Activated naive CD8-positive, alpha-beta T cell (primary cell): ENCODE data around the gene THYN1.

Experiments
- H3K27ac Mint-ChIP-seq: one replicate; pipeline ENCODE4 v1.8.0; 2021; ENCODE audit warnings: mixed read lengths
- H3K27me3 Mint-ChIP-seq: one replicate; pipeline ENCODE4 v1.8.0; 2021; ENCODE audit warnings: mixed read lengths
- H3K36me3 Mint-ChIP-seq: one replicate; pipeline ENCODE4 v1.8.0; 2021; ENCODE audit warnings: mixed read lengths
- H3K4me1 Mint-ChIP-seq: one replicate; pipeline ENCODE4 v1.8.0; 2021; ENCODE audit warnings: low read depth, mixed read lengths
- H3K4me3 Mint-ChIP-seq: one replicate; pipeline ENCODE4 v1.8.0; 2021; ENCODE audit warnings: mild to moderate bottlenecking, mixed read lengths
- H3K9me3 Mint-ChIP-seq: one replicate; pipeline ENCODE4 v1.8.0; 2021; ENCODE audit warnings: low read depth, mixed read lengths

THYN1 gene

DNA sequence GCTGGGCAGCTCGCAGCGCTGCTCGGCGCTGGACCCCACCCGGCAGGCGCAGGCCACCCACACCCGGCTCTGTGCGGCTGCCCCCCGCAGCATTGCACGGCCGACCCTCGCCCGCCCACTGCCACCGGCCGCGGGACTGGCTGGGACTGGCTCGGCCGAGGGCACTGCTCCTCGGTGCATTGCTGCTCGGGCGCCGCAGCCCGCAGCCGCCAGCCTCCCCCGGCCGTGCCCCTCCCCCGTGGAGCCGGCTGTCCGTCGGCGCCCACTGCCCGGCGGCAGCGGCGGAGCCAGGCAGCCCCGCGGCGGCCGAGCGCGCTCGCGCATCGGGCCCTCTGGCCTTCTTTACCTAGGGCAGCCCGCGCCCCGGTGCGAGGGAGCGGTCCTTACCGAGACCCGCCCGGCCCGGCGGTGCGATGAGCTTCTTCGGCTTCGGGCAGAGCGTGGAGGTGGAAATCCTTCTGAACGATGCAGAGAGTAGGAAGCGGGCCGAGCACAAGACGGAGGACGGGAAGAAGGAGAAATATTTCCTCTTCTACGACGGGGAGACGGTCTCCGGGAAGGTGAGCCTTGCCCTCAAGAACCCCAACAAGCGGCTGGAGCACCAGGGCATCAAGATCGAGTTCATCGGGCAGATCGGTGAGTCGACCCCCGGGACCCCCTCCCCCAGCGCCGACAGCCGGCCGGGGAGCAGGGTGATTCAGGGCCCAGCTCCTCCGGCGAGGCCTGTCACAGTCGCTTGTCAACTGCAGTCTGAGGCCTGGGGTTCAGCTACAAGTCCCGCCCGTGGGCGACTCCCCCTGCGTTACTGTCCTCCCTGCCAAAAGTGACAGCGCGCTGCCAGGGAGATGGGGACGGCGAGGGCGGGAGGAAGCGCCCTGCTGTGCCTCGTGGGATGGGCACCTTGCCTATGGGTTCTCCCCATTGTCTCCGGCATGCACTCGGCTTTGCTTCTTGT lies 28.2 kb downstream of the THYN1 start:
- peaks cover 61% of the 10 kb centered on the region for H3K4me1 Mint-ChIP-seq
- H3K36me3 Mint-ChIP-seq, result no peaks in the 10 kb centered on the region
- H3K27me3 Mint-ChIP-seq, result no peaks in the 10 kb centered on the region
- H3K27ac Mint-ChIP-seq, result peak overlapping the region; percentile 89
- H3K4me3 Mint-ChIP-seq, result peak overlapping the region; percentile 95
- no peaks in the 10 kb centered on the region for H3K9me3 Mint-ChIP-seq

DNA sequence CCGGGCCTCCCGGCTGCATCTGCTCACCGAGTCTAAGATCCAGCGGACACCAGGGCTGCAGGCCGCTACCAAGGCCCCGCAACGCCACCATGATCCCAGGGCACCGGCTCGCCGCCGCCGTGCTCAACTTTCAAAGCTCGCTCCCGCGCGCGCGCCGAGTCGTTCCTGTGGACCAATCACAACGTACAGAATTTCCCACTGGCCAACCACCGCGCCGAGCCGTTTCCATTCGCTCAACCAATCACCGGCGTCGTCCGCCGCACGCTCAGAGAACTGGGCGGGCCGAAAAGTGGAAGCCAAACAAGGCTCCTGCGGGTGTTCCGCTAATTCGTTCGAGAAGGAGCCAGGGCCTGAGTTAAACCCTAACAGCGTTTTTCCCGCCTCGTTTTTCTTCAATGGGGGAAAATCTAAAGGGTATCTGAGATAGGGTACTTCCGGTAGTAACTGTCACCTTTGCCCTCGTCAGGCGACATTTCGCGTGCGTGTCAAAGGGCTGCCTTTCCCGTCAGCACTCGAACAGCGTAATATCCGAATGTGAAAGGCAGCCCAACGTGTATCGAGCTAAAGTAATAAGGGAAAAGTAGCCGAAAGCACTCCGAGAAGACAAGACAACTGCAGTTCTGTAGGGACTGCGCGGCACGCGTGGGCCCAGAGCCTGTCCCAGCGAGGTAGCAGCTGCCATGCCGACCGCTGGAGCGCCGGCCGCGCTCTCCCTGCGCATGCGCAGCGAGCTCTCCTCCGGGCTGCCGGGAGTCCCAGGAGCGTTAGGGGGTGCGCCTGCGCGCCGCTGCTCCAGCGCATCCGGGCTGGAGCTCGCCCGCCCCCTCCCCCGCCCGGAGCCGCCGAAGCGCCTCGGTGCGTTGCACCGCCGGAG lies 29.1 kb downstream of the THYN1 start, which contains the start of the genes NCAPD3 and VPS26B:
TSS of gene NCAPD3 (minus strand) at position 132 of the 874 bp plus-strand sequence. CDS start at position 91, 41 bp downstream.
TSS of gene VPS26B (plus strand) at position 836 of the 874 bp plus-strand sequence. CDS start 452 bp downstream, outside the sequence.
- no peaks in the 10 kb centered on the region for H3K9me3 Mint-ChIP-seq

DNA sequence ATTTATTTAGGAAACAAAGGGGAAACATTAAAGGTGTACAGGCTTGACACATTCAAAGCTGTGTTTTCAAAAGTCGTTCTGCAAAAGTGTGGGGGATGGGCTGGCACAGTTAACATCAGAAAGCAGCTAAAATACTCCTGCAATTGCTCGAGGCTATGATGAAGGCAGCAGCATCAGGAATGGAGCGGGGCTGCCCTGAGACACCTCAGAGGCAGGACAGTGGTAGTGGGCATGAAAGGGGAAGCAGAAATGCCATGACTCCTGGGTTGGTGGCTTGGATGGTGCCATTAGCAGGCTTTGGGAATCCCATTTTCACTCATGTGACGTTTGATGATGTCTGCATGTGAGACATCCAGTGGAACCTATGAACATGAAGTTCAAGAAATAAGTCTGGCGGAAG lies 30.0 kb downstream of the THYN1 start:
- Mint-ChIP-seq H3K36me3 (peaks cover 4% of the 10 kb centered on the region), H3K9me3 (no peaks in the 10 kb centered on the region), H3K27ac (peak overlapping the region; percentile 94), H3K27me3 (no peaks in the 10 kb centered on the region), H3K4me3 (peak overlapping the region; percentile 93), H3K4me1 (peaks cover 50% of the 10 kb centered on the region)

More for the DNA sequence above, 29.1 kb downstream of the THYN1 start, which contains the start of the genes NCAPD3 and VPS26B:
- Mint-ChIP-seq H3K4me1 (peaks cover 52% of the 10 kb centered on the region), H3K36me3 (no peaks in the 10 kb centered on the region), H3K27ac (peak within 1 kb of the TSS; percentile 98), H3K4me3 (peak within 1 kb of the TSS; percentile 95), H3K27me3 (no peaks in the 10 kb centered on the region)

DNA sequence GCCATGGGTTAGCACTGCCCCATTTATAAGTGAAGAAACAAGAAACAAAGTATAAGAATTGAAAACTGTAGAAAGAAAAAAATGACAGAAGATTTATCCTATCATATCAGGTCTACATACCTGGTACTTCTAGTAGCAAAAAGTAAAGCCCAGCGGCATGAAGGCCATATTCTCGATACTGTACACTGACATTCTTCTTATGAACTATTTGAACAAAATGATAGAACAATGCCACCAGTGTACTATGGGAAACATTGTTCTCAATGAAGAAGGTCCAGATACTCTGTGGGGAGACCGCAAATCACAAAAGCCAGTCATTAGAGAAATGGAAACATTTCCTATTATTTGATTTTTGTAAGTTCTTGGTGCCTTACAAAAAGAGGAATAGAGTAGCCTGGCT lies 36.3 kb downstream of the THYN1 start:
- Mint-ChIP-seq H3K27ac (no peak overlapping the region), H3K9me3 (no peaks in the 10 kb centered on the region), H3K27me3 (no peaks in the 10 kb centered on the region), H3K4me1 (peaks cover 22% of the 10 kb centered on the region), H3K4me3 (no peak overlapping the region), H3K36me3 (peaks cover 7% of the 10 kb centered on the region)

DNA sequence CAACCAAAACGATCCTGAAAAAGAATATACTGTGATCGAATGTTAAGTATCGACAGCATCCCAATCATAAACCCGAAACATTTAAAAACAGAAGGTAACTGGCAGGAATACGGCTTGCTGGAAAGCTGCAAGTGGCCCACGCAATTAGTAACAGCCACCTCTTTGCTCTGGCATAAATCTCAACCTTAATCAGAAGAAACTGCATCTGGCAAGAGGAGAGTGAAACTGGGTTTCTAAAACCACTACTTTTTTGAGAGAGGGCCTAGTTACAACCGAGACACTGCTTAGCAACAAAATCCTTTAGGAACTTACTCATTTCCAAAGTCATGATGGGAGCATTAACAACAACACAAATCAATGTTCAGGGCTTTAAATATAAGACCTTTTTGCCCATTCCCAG lies 37.3 kb downstream of the THYN1 start:
- peaks cover 20% of the 10 kb centered on the region for H3K4me1 Mint-ChIP-seq
- H3K9me3 Mint-ChIP-seq, result no peaks in the 10 kb centered on the region
- no peak overlapping the region for H3K27ac Mint-ChIP-seq
- H3K36me3 Mint-ChIP-seq, result peaks cover 7% of the 10 kb centered on the region
- no peaks in the 10 kb centered on the region for H3K27me3 Mint-ChIP-seq
- no peak overlapping the region for H3K4me3 Mint-ChIP-seq

DNA sequence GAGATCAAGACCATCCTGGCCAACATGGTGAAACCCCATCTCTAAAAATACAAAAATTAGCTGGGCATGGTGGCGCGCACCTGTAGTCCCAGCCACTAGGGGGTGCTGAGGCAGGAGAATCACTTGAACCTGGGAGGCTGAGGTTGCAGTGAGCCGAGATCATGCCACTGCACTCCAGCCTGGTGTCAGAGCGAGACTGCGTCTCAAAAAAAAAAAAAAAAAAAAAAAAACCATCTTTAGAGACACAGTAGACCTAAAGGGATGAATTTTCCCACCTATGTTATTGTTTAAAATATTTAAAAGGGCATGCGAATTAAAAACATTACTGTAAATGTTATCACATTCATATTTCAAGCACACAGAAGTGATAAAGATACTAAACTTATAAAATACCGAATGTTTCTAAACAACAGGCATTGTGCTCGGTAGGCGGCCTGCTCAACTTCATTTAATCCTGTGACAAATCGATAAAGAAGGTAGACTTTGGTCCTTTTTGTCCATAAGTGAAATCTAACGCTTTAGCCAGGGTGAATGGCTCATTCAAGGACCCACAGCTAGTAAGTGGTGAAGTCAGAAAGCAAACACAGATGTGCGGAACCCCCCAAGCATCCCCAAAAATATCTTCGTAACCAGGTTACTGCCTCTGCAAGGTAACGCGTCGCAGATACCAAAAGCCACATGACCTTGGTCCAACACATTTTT lies 45.5 kb downstream of the THYN1 start:
- Mint-ChIP-seq H3K9me3 (no peaks in the 10 kb centered on the region), H3K36me3 (peaks cover 10% of the 10 kb centered on the region)

DNA sequence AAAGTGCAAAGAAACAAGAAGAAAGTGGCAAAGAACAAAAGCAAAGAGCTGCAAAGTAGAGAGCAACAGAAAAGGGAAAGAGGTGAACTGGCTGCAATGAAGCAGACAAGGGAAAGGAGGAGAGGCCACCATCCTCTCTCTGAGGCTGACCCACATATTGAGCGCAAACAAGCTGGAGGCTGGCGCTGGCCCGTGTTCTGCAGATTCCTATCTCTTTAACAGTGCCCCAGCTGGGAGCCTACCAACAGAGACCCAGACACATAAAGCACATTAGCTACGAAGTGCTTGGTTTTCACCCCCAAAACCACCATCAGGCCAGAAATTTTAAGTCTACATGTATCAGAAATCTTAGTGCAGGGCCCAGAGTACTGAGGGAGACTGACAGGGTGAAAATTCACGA lies 47.0 kb downstream of the THYN1 start:
- Mint-ChIP-seq H3K9me3 (no peaks in the 10 kb centered on the region), H3K27ac (no peak overlapping the region), H3K4me1 (no peaks in the 10 kb centered on the region)

More for the DNA sequence above, 45.5 kb downstream of the THYN1 start:
- Mint-ChIP-seq H3K27me3 (no peaks in the 10 kb centered on the region), H3K27ac (no peak overlapping the region), H3K4me1 (no peaks in the 10 kb centered on the region), H3K4me3 (no peak overlapping the region)

DNA sequence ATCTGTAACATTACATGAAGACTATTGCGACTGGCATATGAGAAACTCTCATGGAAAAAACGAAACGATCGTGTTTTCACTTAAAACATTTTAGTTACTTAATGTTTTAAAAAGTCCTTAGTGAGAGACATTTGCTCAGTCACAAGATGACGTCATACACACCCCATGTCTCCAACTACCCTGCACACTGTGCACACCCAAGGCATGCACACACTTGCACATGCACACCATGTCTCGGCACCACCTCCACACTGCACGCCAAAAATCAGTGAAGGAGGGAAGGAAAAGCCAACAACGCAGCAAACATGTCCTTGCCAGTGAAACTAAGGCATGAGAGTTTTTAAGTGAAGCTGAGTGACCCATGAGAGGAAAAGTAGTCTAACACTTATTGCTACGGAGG lies 47.4 kb downstream of the THYN1 start:
- Mint-ChIP-seq H3K4me1 (no peaks in the 10 kb centered on the region), H3K27ac (no peak overlapping the region), H3K9me3 (no peaks in the 10 kb centered on the region), H3K27me3 (no peaks in the 10 kb centered on the region), H3K36me3 (peaks cover 14% of the 10 kb centered on the region), H3K4me3 (no peak overlapping the region)

More for the DNA sequence above, 47.0 kb downstream of the THYN1 start:
- H3K36me3 Mint-ChIP-seq, result peaks cover 14% of the 10 kb centered on the region
- no peak overlapping the region for H3K4me3 Mint-ChIP-seq
- no peaks in the 10 kb centered on the region for H3K27me3 Mint-ChIP-seq

DNA sequence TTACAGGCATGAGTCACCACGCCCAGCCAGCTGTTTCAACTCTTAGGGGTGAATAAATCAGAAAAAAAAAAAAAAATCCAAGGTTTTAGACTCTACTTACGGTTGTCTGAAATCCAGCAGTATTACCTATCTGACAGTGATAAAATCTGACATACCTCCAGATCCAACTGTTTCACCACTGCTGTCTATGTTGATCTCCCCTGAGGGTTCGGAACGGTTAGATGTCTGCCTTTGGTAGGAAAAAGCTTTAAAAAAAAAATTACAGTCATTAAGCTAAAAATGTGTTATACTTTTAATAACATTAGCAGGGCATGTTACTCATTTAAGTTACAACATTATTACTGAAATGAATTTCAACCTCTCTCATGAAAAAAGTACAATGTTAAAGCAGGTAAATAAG lies 50.5 kb downstream of the THYN1 start:
- no peaks in the 10 kb centered on the region for H3K27me3 Mint-ChIP-seq
- H3K36me3 Mint-ChIP-seq, result peaks cover 17% of the 10 kb centered on the region
- no peak overlapping the region for H3K27ac Mint-ChIP-seq
- H3K4me1 Mint-ChIP-seq, result no peaks in the 10 kb centered on the region
- H3K4me3 Mint-ChIP-seq, result no peak overlapping the region
- no peaks in the 10 kb centered on the region for H3K9me3 Mint-ChIP-seq

DNA sequence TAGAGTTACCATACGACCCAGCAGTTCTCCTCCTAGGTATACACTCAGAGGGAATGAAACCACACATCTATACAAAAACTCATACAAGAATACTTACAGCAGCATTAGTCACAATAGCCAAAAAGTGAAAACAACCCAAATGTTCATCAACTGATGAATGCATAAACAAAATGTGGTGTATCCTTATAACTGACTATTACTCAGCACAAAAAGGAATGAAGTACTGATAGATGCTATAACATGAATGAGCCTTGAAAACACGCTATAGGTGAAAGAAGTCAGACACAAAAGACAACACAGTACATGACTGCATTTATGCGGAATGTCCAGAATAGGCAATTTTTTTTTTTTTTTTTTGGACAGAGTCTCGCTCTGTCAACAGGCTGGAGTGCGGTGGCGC lies 52.5 kb downstream of the THYN1 start:
- Mint-ChIP-seq H3K36me3 (peaks cover 13% of the 10 kb centered on the region), H3K27me3 (no peaks in the 10 kb centered on the region), H3K4me1 (peaks cover 2% of the 10 kb centered on the region)

DNA sequence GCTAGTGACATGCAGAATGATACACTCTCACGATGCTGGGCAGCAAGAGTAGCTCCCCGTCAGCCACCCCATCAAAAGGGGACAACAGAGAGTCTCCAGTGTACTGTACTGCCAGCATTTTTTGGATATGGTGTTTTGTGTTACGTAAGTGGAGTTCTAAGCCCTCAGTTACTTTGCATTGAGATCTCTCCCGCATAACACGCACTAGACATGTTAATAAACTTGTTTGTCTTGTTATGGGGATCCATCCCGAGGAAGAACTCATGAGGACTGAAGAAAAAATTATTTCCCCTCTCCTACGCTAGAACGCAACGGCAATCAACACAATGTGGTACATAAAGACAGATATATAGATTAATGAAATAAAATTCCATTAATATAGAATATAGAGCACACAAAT lies 53.6 kb downstream of the THYN1 start:
- Mint-ChIP-seq H3K27me3 (no peaks in the 10 kb centered on the region), H3K36me3 (peaks cover 14% of the 10 kb centered on the region), H3K4me3 (no peak overlapping the region), H3K9me3 (no peaks in the 10 kb centered on the region), H3K27ac (no peak overlapping the region), H3K4me1 (peaks cover 2% of the 10 kb centered on the region)

More for the DNA sequence above, 52.5 kb downstream of the THYN1 start:
- Mint-ChIP-seq H3K9me3 (no peaks in the 10 kb centered on the region), H3K27ac (no peak overlapping the region), H3K4me3 (no peak overlapping the region)
